Activated CD4-positive, alpha-beta T cell treated with anti-CD3 and anti-CD28 coated beads for 48 hours (primary cell): ENCODE measurements around the gene DNAJB8.

Experiments
- DNase-seq: peaks from one replicate; pipeline ENCODE4 v3.0.0-alpha.2; 2020

Gene DNAJB8

DNA sequence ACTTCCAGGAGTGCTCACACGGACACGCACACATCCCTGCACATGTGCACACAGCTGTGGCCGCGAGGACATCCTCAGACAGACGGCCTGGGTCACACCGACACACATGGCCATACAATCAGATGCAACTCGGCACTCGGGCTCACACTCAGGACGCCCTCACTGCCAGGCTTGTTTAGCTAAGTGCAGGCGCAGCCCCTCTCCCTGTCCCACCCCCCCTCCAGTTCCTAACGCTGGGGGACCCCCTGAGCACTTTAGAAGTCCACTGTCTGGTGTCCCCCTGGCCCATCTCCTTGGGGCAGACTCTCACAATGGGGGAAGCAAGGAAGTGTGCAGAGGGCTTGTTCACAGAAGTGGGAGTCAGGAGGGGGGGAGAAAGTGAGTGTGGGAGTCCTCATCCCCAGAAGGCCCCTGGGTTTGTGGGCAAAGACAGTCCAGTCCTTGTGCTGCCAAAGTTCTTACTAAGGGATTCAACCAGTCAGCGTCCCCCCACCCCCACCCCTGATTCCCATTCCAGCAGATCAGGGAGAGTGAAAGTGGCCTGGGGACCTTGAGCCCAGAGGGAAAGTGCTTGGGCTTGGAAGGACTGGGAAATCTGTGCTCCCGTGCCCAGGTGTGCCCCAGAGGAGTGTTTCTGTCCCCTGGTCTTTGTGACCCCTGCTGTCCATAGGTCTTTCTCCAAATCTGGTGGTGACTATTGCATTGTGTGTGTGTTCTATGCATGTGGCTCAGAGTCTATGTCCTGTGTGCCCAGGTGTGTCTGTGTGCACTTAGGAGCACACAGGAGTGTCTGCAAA lies 27.1 kb upstream of the DNAJB8 start:
- no peak for DNase-seq

DNA sequence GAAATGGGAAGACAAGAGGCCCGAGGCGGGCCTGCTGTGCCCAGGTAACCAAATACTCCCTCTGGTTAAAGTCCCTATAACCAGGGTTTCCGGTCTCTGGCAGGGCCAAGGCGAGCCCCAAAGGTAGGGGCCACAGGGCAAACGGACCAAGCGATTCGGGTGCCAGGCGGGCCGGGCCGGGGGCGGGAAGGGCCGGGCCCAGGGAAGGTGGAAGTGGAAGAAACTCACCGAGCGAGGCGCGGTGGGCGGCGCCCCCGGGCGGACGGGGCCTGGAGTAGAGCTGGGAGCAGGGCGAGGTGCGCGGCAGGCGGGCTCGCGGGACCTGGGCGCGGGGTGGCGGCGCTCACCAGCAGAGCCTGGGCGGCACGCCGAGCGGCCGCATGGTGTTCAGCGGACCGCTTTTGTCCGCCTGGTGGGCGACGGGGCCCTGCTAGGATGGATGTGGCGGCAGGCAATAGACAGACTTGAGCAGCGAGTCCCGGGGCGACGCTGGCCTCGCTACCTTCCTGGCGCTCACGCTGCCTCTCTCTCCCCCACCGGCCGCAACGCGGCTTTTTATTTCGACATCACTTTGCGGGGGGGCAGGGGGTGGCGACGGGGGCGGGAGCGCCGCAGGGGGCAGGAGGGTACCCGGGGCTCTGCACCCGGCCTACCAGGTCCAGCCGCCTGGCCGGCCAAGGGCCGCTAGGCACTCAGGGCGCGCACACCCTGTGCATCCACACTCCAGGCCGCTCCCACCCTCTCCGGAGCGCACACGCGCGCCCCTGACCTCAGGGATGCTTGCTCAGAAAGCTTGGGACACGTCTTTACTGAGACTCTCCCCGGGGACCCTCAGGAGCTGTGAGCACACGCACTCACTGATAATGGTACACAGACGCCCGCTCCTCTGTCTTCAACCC lies 26.2 kb upstream of the DNAJB8 start, which contains the start of gene GATA2:
GATA2 (minus strand) TSS at position 531 of the 899 bp plus-strand sequence. CDS start 6,170 bp downstream, outside the sequence.
- DNase-seq, result peak; percentile 55

DNA sequence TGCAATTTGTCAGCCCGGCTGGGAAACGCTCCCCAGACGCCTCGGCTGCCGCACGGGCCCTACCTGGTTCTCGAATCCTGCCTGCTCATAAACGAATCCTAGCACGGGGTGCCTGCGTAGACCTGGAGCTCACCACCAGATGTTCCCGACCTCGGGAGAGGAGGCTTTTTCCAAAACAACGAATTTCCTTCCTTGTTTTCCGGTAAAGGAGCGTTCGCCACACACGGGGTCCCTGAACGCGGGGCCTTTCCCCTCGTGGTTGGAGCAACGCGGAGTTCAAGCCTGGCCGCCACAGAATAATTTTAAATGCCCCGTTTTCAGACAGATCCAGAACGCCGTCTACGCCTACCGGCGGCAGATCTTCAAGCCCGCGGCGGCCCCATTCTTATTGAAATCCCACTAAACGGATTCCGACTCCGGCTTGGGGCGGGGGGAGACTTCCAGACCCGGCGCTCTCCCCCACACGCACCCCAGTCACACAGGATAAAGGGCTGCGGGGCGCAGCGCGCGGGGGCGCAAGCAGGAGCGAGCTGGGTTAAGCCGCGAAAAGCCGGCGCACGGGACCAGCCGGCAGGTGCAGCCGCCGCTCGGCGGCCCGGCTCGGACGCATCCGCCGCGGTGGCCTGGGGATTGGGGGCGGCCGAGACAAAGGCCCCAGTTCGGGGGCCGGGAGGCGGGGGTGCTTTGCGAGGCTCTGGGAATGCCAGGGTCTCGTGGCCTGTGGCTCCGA lies 25.4 kb upstream of the DNAJB8 start:
- peak; percentile 35 for DNase-seq

DNA sequence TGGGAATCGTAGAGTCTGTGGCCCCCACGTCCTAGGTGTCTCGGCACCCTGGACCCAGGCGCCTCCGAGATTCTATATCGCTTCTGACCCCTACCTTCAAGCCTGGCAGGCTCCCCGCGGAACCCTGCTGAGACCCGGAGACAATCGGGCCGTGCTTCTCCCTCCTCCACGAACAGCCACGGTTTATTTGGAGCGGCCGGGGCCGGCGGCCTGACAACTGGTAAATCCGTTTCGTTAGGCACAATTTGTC lies 24.9 kb upstream of the DNAJB8 start:
- DNase-seq, result no peak

DNA sequence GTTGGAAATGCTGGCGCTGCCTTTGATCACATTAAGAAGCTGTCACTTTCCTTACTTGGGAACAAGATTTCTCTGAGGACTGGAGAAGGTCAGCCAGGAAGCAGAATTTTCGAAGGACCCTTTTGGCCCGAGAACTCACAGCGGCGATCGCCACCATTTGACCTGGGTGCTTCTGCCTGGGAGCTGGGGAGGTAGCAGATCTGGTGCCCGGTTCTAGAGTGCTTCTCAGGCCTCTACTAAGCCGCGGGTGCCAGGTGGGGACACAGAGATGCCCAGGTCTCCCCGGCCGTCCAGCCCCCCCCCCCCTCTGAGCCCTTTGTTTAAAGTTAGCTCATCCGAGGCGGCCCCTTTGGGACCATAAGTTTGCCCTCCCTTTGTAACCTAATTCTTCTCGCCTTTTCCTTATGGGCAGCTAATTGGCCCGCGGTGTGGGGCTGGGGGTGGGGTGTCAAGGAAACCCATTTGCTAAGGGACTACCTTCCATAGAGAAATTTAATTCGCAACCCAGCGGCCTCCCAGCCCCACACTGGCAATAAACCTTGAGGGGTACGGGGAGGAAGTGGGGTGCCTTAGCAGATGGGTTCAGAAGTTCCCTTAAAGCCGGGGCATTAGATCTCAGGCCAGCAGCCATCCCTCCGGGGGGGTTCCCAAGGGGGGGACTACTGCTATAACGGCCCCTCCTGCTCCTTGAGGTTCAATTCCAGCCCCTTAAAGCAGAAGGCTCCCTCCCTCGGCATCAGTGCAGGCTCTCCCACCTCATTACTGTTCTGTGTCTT lies 24.4 kb upstream of the DNAJB8 start:
- no peak for DNase-seq

DNA sequence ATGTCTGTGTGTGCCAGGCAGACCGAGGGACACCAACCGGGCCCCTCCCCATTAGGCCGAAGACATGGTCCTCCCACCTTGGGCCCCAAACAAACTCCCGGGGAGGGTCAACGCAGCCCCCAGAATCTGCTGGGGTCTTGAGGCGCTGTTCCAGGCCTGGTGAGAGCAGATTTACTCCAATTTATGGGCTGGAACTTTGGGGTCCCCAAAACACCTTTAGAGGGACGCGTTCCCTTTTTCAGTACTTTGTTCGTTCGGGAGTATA lies 23.9 kb upstream of the DNAJB8 start:
- DNase-seq, result no peak

DNA sequence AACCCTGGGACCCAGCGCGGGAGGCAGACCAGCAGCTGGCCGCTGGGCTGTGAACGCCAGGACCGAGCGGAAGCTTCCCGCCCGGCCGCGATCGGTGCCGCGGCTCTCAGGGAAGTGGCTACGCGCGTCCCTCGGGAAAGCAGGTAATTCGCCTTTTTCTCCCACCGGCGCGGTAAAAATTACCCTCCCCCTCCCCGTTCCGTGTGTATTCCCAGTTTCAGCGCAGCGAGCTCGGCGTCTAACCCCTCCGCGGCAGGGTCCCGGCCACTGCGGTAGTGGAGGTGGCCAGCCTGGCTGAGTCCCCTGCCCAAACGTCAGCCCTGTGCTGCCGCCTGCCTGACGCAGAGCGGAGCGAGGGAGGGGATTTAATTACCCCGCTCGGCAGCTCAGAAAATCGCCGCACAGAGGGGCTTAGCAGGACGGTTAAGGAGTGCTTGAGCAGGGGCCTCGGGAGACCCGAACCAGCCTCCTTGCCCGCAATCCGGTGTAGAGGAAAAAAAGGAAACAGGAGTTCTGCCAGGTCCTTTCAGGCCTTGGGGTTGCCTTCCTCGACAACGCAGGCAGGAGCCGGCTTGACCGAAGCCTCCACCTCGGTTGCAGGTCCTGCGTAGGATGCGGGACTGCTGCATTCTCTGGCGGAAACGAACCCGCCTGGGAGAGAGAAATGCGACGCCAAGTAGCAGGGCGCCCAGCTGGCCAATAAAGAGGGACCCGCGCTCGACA lies 23.4 kb upstream of the DNAJB8 start:
- DNase-seq, result peak; percentile 26

DNA sequence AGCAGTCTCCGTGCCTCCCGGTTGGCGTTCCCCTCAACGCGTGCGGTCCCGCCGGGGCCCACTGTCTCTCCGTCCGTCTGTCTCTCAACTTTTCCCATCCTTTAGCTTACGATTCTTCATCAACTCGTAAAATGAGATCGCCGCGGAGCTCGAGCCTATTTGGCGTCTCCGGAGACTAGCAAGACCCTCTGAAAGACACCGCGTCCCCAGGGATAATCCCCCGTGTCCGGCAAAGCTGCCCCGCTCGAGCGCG lies 22.9 kb upstream of the DNAJB8 start:
- DNase-seq, result no peak

DNA sequence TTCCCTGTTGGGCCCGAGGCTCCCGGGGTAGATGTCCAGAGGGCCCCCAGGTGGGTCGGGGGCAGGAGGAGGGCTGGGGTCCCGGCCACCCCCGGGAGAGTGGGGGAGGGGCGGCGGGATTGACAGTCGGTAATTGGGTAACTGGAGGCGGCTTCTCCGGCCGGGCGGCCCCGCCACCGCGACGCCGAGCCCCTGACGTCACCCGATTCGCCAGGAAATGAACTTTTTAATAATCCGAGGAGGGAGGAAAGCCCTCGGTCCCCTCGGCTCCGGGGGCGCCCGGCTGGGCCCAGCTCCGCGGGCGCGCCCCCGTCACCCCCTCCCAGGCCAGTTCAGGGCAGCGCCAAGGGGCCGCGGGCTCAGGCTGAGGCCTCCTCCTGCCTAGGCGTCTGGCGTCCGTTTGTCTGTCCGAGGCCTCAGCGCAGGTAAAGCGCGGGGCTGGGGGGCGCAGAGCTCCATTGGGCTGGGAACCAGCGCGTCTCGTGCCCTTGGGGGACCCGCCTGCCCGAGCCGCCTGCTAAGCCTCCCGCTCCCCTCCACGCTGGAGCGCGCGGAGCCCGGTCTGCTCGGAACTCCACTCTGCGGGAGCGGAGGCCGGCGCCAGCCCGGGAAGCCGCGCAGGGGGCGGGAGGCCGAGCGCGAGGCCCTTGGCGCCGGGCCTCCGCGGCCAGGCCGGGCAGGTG lies 22.4 kb upstream of the DNAJB8 start:
- peak; percentile 44 for DNase-seq

DNA sequence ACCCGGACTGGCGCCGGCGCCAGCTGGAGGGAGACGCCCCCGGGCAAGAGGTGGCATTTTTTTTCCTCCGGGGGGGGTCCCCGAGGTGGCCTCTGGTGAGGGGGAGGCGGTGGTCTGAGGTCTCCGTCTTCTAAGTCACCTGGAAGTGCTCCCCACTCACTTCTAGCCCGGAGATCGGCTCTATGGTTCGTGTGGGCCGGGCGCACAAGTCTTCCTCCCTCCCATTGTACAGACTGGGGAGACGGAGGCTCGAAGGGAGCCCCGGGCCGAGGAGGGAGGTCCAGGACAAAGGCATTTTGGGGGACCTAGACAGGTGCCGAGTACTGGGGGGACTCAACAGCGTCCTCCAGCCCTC lies 21.9 kb upstream of the DNAJB8 start:
- no peak for DNase-seq

DNA sequence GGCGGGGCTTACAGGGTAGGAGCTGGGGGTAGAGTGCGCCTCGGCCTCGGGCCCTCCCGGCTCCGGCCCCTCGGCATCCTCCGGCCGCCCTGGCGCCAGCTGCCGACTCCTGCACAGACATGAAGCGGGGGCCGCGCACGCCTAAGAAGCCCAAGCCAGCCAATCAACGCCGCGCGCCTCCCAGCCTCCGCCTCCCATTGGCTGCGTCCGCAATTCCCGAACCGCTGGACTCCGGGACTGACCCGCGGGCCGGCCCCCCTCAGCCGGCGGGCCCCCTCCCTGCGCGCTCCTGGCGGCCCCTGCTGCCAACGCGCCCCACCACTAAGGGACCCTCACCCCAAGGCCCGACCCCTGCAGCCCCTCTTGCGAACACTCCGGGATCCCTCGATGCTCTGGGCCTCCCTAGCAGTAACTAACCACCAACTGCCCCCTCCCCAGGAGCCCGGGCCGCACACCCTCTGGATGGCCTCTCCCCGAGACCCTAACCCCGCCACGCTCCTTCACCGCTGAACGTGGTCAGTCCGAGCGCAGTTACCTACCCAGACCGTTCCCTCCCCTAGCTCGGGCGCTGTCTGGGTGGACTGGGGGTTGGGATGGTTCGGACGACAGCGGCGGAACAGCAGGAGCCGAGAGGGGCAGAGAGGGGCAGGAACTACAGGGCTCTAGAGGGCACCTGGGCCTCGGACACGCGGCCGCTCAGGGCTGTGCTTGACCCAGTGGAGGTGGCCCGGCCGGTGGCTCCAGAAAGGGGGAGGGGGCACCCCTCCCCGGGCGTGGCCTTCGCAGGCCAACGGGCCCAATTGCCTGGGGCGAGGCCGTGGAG lies 21.3 kb upstream of the DNAJB8 start:
- peak; percentile 60 for DNase-seq

DNA sequence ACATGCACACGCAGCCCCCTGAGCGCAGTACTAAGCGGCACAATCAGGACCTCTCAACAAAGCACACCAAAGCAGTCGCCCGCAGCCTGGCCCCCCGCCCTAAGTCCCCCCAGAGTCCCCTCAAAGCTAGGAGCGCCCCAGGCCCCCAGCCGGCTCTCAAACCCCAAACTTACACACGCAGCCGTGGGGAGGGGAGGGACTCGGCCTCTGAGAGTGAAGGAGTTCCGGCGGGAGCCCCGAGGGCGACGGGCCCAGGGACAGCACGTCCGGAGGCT lies 20.8 kb upstream of the DNAJB8 start:
- DNase-seq, result no peak

DNA sequence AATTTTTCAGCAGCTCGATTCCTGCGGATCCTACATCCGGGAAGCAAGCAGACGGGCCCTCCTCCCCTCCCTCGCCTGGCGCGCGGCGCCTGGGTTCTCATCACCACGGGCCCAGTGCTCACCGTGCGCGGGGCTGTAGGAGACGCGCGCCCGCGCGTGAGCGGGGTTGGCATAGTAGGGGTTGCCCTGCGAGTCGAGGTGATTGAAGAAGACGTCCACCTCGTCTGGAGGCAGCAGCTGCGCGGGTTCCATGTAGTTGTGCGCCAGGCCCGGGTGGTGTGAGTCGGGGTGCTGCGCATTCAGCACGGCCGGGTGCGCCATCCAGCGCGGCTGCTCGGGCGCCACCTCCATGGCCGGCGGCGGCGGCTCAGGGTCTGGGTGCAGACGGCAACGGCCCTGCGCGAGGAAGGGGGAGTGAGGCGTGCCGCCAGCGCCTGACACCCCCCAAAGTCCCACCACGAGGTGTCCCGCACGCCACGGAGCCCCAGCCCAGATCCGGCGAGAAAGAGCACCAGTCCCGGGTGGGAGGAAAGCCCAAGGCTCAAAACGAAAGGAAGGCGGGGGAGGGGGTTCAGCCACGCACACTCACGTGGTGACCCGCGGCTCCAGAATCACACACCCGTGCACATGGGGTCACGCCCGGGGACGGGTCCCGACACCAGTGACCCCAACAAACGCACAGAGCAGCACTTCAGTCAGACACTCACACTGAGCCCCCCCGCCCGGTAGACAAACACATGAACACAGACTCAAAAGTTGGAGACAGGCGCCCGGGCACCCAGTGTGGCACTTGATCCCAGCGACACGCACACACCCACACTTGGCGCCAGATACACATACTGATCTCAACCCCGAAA lies 20.2 kb upstream of the DNAJB8 start:
- peak; percentile 43 for DNase-seq

DNA sequence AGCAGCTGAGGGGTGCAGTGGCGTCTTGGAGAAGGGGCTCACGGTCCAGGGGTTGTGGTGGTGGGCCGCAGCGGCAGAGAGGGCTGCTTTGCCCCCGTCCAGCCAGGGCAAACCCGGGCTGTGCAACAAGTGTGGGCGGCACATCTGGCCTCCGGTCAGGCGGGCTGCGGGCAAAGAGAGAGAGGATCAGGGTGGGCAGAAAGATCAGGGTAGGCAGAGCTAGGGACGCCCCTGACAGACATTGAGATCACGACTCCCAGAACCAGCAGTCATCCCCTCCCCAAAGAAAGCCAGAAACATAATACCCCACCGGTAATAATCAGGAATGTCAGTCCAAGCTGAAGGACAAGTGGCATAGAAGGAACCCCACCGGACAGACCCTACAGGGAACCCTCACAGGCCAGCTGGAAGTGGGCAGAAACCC lies 19.5 kb upstream of the DNAJB8 start:
- DNase-seq, result no peak

DNA sequence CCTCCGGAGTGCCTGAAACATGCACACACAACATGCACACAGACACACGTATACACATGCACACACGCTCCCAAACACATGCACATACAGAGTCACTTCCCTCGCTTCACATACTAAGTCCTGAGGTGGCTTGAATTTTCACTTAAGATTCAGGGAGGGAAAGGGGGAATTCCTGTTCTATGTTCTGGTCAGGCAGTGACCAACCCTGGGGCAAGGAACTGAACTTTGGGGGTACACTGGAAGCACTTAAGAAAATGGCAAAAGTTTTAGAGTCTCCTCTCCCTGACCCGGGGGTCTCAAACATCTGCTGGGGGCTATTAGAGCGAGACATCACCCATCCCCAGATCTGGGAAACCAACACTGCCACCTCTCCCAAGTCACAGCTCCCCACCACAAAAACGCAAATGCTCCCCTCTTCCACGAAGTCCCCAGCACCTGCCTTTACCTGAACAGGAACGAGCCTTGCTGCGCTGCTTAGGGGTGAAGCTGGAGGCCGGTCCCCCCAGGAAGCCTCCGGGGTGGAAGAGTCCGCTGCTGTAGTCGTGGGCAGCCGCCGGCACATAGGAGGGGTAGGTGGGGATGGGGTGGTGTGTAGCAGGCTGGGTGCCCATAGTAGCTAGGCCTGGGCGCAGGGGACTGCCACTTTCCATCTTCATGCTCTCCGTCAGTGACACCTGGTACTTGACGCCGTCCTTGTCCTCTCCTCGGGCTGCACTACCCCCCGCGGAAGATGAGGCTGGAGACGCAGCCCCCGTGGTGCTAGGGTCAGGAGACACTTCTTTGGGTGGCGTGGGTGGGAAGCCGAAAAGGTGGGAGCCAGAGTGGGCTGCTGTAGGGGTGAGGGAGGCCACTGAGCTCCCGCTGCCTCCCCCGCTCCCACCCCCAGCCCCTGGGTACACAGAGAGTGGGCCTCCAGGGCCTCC lies 18.9 kb upstream of the DNAJB8 start:
- no peak for DNase-seq

DNA sequence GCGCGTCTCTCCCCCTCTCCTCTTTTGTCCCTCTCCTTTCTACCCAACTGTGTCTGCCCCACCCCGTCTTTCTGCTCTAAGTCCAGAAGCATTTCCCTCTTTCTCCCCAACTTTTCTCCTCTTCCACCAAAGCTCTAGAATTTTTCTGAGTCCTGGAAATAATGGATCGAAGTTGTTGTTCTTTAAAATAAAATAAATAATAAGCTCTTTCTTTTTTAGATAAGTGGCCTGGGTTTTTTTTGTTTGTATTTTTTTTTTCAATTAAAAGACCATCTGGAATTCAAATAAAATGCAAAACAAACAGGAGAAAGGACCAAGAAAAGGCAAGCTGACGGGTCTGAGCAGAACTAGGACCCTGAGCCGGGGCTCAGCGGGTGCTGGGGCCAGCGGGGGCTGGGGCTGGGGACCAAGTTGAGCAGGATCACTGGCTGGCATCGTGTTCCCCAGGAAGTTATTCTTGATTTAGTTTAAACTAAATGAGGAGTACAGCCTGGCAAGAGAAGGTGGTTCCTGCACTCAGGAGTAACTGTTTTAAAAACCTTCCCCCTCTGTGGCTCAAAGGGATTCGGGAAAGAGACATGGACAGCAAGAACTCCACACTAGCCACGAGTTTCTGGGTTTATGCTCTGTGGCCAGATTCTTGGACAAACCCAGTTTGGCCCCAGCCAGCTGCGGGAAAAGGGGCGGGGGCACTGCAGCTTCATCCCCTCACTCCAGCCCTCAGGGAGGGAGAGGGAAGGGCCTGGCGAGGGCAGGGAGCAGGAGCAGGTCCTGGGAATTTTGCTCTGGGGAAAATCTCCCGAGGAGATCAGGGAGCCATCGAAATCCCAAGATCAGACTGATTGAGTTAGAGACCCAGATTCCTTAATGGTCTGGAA lies 18.0 kb upstream of the DNAJB8 start:
- no peak for DNase-seq

DNA sequence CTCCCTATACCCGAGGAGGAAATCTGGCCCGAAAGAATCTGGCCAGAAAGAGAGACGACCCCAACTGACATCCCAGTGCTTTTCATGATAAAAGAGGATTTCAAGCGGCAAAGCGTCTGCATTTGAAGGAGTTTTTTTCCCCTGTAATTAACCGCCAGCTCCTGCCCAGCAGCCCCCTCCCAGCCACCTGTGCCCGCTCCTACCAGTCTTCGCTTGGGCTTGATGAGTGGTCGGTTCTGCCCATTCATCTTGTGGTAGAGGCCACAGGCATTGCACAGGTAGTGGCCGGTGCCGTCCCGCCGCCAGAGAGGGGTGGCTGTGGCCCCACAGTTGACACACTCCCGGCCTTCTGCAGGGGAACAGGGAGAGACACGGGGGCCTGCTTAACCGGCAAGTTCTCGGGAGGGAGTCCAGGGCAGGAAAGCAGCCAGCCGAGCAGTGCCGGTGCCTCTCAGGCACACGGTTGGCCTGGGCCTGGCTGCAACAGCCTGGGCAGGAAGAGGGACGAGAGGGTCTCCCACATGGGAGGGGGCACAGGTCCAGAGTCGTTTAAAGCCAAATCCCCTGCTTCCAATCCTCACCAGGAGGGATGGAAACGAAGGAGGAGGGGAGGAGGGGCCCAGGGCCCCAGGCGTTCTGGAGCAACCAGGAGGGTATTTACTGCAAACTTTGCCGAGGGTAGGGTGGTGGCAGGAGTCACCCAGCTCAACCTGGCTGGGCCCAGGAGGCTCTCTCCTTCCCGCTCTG lies 17.1 kb upstream of the DNAJB8 start:
- DNase-seq, result no peak
